Measurements from ENCODE around the gene UBA7.
A peak's percentile ranks its signal among the peaks of the same experiment; 100 is the strongest.
"Not testable (repeated sequence)": the region's sequence is repeated elsewhere in the genome, so short reads cannot be mapped to it uniquely, and the experiment has no call there.

UBA7 gene

DNA sequence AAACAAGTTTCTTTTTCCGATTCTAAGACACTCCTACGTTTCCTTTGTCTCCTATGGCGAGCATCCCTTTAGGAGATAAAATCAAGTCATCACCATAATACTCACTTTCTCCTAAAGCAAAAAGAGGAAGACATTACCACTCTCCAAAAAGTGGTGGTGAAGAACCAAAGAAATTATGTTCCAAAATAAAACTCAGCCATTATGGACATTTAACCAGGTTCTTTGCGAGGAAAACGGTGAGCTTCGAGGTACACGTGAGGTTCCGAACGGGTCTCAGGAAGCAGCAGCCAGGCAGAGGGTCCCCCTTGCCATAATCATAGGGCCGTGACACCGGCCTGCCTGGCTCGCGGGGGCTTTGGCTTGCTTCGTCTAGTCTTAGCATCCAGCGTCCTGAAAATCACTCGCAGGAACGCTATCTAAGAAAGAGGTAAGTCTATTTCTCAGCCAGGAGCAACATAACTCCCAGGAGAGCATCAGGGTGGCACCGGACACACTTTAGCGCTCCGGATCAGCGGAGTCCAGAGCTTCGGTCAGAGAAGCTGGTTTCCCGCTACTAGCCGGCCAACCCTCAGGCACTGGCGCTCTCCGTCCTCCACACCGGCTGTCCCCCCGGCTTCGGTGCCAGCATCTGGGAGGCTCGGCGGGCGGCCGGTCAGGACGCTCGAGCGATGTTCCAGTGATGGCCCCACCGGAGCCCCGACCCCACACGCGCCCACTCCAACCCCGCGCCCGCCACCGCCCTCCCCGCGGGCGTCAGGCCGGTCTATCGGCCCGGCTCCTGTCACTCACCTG is 28.0 kb downstream of the UBA7 start:
- peak; percentile 48 for DNase-seq

GRCh38 chr3:49782277-49782676 is 31.5 kb downstream of the UBA7 start:
- DNase-seq: not testable (repeated sequence)

DNA sequence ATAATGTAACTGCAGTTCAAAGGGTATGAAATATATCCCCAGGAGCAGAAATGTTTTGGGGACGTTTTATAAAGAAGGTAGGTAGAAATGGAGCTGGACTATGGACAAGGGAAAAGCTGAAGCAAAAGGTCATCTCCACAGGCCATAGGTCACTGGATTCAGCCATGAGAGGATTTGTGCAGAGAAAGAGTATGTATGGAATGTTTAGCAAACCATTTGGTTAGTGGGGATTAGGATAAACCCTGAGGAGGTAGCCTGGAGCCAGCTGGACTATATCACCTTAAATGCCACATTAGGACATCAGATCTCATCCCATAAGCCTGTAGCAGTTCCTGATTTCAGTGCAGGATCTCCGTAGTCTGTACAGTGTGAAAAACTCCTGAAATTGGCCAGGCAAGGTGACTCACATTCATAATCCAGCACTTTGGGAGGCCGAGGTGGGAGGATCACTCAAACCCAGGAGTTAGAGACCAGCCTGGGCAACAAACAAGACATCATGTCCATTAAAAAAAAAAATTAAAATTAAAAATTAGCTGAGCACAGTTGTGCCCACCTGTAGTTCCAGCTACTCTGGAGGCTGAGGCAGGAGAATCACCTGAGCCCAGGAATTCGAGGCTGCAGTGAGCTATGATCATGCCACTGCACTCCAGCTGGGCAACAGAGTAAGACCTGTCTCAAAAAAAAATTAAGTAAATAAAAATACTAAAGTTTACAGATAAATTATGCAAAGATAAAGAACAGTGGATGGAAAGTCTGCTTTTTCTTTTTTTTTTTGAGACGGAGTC is 32.1 kb downstream of the UBA7 start:
- no peak for DNase-seq

DNA sequence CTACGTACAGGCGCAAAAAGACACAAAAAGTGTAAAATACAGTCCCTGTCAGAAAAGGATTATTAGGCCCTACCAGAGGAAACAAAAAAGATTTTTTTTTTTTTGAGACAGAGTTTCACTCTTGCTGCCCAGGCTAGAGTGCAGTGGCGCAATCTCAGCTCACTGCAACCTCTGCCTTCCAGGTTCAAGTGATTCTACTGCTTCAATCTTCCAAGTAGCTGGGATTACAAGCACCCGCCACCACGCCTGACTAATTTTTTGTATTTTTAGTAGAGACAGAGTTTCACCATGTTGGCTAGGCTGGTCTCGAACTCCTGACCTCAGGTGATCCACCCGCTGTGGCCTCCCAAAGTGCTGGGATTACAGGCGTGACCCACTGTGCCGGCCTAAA is 32.8 kb downstream of the UBA7 start:
- DNase-seq: not testable (repeated sequence)

DNA sequence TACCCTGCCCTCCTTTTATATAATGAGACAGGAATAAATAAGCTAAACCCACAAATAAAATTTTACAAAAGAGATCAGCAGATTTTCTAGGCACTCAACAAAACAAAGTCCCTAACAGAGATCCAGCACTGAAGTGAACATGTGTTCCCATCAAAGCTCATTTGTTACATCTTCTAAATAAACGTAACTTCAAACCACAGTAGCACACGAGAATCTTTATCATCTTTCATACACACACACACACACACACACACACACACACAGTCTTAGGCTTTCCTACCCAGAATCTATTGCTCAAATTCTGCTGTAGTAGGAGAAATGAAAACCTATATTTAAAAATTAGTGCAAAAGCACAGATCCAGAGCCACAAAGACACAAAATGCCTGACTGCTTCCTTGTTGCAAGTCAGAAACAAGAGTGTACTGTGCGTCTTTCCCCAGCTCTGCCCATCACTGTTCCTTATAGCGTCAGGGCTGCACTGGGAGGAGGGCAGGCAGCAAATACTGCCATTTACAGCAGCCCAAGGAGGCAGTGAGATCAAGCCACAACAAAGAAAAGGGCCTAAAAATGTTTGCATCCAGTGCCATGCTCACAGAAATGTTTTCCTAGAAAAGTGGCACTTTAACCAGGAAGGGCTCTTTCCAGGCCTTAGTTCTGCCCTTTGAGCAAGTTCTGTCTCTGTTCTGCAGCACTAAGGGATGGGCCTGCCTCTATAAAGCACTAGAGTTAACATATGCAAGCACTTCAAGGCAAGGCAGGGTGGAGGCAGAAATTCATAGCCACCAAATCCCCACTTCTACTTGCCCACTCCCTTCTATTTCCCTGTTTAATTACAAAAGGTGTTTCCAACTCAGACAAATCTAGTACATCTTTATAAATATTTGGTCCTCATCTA is 33.4 kb downstream of the UBA7 start:
- DNase-seq: peak; percentile 12

DNA sequence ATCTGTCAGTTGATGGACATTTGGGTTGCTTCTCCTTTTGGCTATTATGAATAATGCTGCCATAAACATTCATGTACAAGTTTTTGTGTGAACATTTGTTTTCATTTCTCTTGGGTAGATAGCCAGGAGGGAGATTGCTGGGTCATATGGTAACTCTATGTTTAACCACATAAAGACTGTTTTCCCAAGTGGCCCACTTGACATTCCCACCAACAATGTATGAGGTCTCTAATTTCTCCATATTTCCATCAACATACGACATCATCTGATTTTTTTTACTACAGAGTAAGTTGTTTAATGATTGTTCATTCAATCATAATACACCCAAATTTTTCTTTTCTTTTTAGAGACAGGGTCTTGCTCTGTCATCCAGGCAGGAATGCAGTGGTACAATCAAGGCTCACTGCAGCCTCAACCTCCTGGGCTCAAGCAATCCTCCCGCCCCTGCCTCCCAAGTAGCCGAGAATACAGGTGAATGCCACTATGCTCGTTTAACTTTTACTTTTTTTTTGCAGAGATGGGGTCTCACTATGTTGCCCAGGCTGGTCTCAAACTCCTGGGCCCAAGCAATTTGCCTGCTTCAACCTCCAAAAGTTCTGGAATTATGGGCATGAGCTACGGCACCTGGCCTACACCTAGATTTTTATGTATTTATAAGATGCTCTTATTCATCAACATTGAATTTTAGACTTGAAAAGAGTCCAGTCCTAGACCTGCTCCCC is 34.2 kb downstream of the UBA7 start:
- DNase-seq: no peak

DNA sequence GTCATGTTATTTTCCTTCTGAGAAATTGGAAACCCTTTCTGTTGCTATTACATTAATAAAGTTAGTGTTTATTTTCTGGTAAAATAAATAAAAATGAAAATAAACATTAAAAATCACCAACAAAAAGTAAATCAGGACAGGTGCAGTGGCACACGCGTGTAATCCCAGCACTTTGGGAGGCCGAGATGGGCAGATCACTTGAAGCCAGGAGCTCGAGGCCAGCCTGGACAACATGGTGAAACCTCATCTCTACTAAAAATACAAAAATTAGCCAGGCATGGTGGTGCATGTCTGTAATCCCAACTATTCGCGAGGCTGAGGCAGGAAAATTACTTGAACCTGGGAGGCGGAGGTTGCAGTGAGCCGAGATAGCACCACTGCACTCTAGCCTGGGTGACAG is 37.7 kb downstream of the UBA7 start:
- not testable (repeated sequence) for DNase-seq

GRCh38 chr3:49775538-49775937 is 38.2 kb downstream of the UBA7 start:
- DNase-seq: peak; percentile 72

DNA sequence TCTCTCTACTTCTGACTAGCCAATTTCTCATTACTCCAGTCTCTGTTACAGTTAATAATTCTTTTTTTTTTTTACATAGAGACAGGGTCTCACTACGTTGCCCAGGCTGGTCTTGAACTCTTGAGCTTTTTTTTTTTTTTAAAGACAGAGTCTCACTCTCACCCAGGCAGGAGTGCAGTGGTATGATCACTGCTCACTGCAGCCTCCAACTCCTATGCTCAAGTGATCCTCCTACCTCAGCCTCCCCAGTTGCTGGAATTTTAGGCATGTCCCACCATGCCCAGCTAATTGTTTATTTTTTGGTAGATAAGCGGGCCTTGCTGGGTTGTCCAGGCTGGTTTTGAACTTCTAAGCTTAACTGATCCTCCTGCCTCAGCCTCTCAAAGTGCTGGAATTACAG is 41.0 kb downstream of the UBA7 start:
- no peak for DNase-seq

GRCh38 chr3:49771340-49771938 is 42.3 kb downstream of the UBA7 start:
- no peak for DNase-seq

DNA sequence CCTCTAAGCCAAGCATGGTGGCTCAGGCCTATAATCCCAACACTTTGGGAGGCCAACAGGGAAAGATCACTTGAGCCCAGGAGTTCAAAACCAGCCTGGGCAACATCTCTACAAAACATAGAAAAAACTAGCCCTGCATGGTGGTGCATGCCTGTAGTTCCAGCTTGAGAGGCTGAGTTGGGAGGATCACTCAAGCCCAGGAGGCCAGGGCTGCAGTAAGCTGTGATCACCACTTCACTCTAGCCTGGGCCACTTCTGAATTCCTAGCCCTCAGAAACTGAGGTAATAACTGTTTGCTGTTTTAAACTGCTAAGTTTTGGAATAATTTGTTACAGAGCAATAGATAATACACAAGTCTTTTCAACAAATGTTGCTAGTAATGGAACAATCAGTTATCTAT is 43.8 kb downstream of the UBA7 start:
- no peak for DNase-seq

DNA sequence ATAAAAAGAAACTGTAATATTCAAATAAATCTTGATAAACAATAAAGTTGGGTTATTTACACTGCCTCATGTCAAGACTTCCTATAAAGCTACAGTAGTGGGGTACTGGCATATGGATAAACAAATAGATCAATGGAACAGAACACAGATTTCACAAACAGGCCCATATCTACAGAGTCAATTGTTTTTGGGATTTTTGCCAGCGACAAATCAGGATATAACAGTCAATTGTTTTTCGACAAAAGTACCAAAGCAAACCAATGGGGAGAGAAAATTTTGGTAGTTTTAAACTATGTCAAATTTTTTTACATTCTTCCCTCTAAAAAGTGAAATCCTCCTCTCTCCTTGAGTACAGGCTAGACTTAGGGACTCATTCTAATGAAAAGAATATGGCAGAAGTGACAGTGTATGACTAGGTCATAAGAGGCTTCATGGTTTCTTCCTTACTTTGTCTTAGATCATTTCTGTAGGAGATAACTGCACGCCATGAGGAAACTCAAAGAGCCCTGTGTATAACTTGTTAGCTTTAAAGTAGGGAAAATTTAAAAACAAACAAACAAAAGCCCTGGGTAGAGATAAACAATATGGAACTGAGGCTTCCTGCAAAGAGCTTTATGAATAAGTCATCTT is 44.4 kb downstream of the UBA7 start:
- DNase-seq: no peak

- no peak for DNase-seq
Measured at GRCh38 chr3:49763981-49764380, 49.8 kb downstream of the UBA7 start.

DNA sequence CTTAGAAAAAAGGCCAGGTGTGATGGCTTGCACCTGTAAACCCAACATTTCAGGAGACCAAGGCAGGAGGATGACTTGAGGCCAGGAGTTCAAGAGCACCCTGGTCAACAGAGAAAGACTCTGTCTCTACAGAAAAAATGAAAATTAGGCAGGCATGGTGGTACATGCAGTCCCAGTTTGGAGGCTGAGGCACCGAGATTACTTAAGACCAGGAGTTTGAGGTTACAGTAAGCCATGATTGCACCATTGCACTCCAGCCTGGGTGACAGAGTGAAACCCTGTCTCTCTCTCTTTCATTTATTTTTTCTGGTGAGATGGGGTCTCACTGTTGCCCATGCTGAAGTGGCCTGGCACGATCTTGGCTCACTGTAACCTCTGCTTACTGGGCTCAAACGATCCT is 52.1 kb downstream of the UBA7 start:
- no peak for DNase-seq

- no peak for DNase-seq
Measured at GRCh38 chr3:49759226-49759625, 54.5 kb downstream of the UBA7 start.

- DNase-seq: no peak
Measured at GRCh38 chr3:49757197-49757596, 56.6 kb downstream of the UBA7 start.

- DNase-seq: no peak
Measured at GRCh38 chr3:49756036-49756435, 57.7 kb downstream of the UBA7 start.
